GM12878 (cell line): Measurements from ENCODE around the gene CBLB.

Experiments
- CBX5 ChIP-seq: sonication (generic); IDR thresholded peaks from 2 replicates; pipeline ENCODE4 v1.6.1; 2016; ENCODE audit warnings: low read depth, moderate library complexity, mild to moderate bottlenecking, inconsistent platforms
- CTCF ChIP-seq, 3 experiments: IDR thresholded peaks in 2 of 3; conservative IDR thresholded peaks in 1 of 3; 2 replicates each; pipeline ENCODE4 v1.5.1; 2011; ENCODE audit warnings: low read depth in 3 of 3, low read length in 3 of 3, mild to moderate bottlenecking in 3 of 3, control low read depth in 2 of 3, moderate library complexity in 2 of 3, inconsistent platforms in 1 of 3, mixed read lengths in 1 of 3; ENCODE audit not compliant: control insufficient read depth in 2 of 3, insufficient read depth in 1 of 3; ENCODE audit errors: extremely low read depth in 1 of 3
- FOXM1 ChIP-seq: IDR thresholded peaks from 2 replicates; pipeline ENCODE4 v1.6.1; 2012; ENCODE audit warnings: low read depth, mild to moderate bottlenecking, inconsistent platforms, low read length, moderate library complexity
- PAX8 ChIP-seq: fragments of 450-650 bp; IDR thresholded peaks from 2 replicates; pipeline ENCODE4 v1.6.1; 2017; ENCODE audit warnings: mild to moderate bottlenecking, moderate library complexity
- POLR2A ChIP-seq: IDR thresholded peaks from 2 replicates; pipeline ENCODE4 v1.6.1; 2011; ENCODE audit warnings: low read depth, mild to moderate bottlenecking, low read length
- POLR2AphosphoS5 ChIP-seq: IDR thresholded peaks from 2 replicates; pipeline ENCODE4 v1.6.1; 2011; ENCODE audit warnings: mild to moderate bottlenecking, low read length, inconsistent platforms
- SMAD1 ChIP-seq: fragments of 450-650 bp; IDR thresholded peaks from 2 replicates; pipeline ENCODE4 v1.6.1; 2018; ENCODE audit warnings: mild to moderate bottlenecking, low read depth; ENCODE audit not compliant: partially characterized antibody
- YY1 ChIP-seq: IDR thresholded peaks from 2 replicates; pipeline ENCODE4 v1.6.1; 2011; ENCODE audit warnings: low read depth, mild to moderate bottlenecking, low read length
- TF ChIP-seq, protein P1 (sequence below): IDR thresholded peaks from 2 replicates; pipeline ENCODE4 v1.6.1; 2012; ENCODE audit warnings: low read depth, low read length, improper control_type of control experiment
- TF ChIP-seq, protein P2 (sequence below): IDR thresholded peaks from 2 replicates; pipeline ENCODE4 v1.6.1; 2012; ENCODE audit warnings: low read depth, low read length, improper control_type of control experiment
- TF ChIP-seq, protein P3 (sequence below): IDR thresholded peaks from 2 replicates; pipeline ENCODE4 v1.6.1; 2011; ENCODE audit warnings: borderline replicate concordance, low read depth, mild to moderate bottlenecking, moderate library complexity, mixed read lengths, low read length; ENCODE audit not compliant: insufficient read depth; ENCODE audit errors: extremely low read length

DNA sequence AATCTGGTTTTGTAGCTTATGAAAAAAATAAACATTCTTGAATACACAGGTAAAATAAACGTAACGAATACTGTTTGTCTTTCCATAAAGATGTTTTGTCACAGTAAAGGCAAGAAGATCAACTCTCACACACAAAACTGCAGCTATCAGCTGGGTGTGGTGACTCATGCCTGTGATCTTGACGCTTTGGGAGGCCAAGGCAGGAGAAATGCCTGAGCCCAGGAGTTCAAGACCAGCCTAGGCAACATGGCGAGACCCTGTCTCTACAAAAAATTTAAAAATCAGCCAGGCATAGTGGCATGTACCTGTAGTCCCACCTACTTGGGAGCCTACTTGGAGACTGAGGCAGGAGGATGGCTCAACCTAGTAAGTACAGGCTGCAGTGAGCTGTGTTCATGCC, 39.6 kb downstream of the CBLB start:
- TF ChIP-seq CTCF (IDR thresholded peaks at IDR 0.05 in 2 of 3, conservative IDR thresholded peaks at IDR 0.05 in 1 of 3; ENCODE audit: control insufficient read depth in 2 of 3, extremely low read depth in 1 of 3, insufficient read depth in 1 of 3, low read depth in 3 of 3, low read length in 3 of 3) (no peak), POLR2A (no peak), CBX5 (no peak), POLR2AphosphoS5 (no peak), FOXM1 (no peak), YY1 (no peak), PAX8 (no peak), SMAD1 (no peak)
- TF ChIP-seq, protein P1, sequence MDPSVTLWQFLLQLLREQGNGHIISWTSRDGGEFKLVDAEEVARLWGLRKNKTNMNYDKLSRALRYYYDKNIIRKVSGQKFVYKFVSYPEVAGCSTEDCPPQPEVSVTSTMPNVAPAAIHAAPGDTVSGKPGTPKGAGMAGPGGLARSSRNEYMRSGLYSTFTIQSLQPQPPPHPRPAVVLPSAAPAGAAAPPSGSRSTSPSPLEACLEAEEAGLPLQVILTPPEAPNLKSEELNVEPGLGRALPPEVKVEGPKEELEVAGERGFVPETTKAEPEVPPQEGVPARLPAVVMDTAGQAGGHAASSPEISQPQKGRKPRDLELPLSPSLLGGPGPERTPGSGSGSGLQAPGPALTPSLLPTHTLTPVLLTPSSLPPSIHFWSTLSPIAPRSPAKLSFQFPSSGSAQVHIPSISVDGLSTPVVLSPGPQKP: no peak
- TF ChIP-seq, protein P2, sequence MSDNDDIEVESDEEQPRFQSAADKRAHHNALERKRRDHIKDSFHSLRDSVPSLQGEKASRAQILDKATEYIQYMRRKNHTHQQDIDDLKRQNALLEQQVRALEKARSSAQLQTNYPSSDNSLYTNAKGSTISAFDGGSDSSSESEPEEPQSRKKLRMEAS: no peak
- TF ChIP-seq, protein P3, sequence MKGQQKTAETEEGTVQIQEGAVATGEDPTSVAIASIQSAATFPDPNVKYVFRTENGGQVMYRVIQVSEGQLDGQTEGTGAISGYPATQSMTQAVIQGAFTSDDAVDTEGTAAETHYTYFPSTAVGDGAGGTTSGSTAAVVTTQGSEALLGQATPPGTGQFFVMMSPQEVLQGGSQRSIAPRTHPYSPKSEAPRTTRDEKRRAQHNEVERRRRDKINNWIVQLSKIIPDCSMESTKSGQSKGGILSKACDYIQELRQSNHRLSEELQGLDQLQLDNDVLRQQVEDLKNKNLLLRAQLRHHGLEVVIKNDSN: no peak
